Suppressor macrophage treated with lipopolysaccharide for 1 hour (primary cell): ENCODE data around the gene CDC42EP4.

Experiments used
- DNase-seq, 3 donors: peaks; one replicate each; pipeline ENCODE4 v3.0.0-alpha.2; 2020 to 2022

Gene CDC42EP4

GRCh38 chr17:73297934-73298861 lies 13.6 kb downstream of the CDC42EP4 start:
- DNase-seq = peak in 2 of 3 donors; percentile 55 to 65

- peak in 1 of 3 donors; percentile 44 for DNase-seq
Observed at GRCh38 chr17:73293480-73293911, 18.3 kb downstream of the CDC42EP4 start.

- no peak for DNase-seq
Observed at GRCh38 chr17:73293031-73293430, 18.8 kb downstream of the CDC42EP4 start.

GRCh38 chr17:73292031-73292531 lies 19.7 kb downstream of the CDC42EP4 start:
- peak; percentile 24 to 41 (median 32) for DNase-seq

DNA sequence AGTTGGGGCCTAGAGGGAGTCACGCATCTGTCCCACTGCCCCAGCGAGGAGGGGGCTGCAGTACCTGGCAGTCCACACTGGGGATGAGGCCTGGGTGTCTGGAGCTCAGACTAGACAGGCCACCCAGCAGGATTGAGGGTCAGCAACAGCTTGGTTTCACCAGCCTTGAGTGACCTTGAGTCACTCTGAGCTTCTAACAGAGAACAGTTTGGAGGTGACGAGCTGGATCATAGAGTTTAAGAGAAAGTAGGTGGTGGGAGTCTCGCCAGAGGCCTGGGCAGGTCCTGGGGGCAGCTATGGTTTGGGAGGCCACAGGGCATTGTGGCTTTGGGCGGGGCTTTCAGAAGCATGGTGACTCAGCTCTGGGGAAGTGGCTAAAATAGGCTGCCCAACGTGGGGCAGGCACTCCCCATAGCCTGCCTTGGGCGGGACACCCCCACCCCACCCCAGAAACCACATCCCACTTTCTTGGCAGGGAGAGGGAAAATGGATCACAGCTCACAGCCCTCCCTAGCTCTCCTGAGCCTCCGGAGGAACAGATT lies 20.5 kb downstream of the CDC42EP4 start:
- peak; percentile 91 to 93 (median 93) for DNase-seq

DNA sequence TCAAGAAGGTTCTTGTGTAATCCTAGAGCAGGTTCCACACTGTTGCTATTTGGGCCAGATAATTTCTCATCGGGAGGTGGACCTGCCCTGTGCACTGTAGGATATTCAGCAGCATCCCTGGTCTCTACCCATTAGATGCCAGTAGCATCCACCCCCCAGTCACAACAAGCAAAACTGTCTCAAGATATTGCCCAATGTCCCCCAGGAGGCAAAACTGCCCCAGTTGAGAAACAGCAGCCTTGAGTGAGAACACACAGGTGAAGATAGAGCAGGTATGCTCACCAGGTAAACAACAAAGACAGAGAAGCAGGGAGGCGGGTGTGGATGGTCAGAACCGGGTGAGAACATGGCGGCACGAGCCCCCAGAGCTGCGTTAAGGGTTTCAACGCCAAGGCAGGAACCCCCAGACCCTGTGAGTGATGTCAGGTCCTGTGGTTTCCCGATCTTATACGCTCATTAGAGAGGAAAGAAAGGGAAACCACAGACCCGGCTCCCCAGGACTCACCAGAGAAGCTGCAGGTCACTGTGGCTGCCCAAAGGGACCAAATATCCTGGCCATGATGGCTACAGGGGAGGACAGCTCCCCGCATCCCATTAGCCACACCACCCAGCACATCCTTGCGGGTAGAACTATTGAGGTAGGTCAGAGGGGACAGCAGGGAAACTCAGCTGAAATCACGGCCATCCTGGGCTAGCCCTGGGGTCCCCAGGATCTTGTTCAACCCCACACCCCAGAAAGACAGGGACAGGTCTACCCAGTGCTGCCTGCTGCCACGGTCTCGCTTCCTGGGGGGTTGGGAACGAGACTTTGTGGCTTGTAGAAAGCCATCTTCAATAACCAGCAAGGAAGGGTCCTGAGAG lies 21.2 kb downstream of the CDC42EP4 start:
- DNase-seq = peak; percentile 58 to 67 (median 66)

- no peak for DNase-seq
Observed at GRCh38 chr17:73289549-73290254, 22.1 kb downstream of the CDC42EP4 start.

GRCh38 chr17:73288534-73289302 lies 23.1 kb downstream of the CDC42EP4 start:
- DNase-seq = no peak

DNA sequence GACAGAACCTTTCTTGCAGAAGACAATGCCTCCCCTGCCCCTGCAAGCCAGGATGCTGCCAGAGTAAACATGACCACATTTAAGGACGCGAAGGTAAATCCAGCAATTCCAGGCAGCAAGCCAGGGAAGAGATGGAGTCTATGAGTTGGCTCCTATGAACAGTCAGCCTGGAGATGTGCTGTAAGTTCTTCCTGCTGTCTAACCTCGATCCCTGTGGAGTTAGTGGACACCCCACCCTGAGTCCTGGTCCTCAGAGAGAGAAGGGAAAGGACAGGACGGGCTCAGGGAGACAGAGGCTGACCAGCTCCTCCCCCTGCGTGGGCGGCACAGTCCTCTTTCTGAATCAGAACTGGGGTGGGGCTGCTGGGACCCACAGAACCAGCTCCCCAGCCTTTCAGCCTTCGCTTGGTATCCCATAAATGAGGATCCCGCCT lies 24.9 kb downstream of the CDC42EP4 start:
- peak in 2 of 3 donors; percentile 37 to 59 for DNase-seq

GRCh38 chr17:73285916-73286862 lies 25.6 kb downstream of the CDC42EP4 start:
- DNase-seq = no peak

DNA sequence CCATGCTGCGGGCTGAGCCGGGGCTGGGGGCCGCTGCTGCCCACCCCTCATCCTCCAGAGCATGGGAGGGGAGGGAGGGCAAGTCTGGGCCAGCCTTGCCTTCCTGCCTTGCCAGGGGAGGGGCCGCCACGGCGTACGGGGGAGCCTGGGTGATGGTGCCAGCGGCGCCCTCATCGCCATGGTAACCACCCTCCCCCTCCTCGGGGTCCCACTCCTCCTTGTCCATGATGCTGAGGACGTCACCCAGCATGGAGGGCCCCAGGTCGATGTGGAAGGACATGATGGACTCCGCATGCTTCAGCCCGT lies 26.2 kb downstream of the CDC42EP4 start:
- no peak for DNase-seq

DNA sequence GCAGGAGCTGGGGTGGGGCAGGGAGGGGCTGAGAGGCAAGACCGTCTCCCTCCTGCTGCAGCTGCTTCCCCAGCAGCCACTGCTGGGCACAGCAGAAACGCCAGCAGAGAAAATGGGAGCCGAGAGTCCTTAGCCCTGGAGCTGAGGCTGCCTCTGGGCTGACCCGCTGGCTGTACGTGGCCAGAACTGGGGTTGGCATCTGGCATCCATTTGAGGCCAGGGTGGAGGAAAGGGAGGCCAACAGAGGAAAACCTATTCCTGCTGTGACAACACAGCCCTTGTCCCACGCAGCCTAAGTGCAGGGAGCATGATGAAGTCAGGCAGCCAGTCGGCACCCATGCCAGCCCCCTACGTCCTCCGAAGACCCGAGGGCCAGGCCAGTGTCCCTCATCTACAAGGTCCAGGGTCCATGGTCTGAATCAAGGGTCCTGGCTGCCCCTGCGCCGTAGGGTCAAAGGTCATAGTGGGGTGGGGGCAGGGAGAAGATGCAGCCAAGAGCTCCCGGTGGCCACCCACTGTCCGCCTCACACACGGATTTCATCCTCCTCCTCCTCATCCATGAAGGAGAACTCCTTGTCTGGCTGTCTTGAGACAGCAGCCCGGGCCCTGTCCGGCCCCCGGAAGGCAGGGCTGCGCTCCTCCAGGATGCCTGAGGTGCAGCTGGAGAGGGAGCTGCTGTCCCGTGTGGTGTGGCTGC lies 26.7 kb downstream of the CDC42EP4 start:
- no peak for DNase-seq

DNA sequence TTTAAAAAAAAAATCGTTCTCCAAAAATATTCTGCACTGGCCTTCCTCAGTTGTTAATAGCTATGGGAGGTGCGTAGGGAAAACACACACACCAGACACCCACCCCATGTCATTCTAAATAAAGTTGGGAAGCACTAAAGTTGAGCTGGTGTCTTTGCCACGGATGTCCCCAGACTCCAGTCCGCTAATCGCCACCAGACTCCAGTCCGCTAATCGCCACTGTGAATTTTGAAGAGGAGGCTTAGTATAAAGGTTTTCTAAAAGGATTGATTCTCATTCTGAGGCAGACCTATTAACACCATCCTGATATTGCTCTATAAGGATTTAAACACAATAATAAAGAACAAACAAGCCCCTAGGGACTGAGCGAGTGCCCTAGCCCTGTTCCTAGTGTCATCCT lies 27.4 kb downstream of the CDC42EP4 start:
- no peak for DNase-seq

- DNase-seq = no peak
Observed at GRCh38 chr17:73283841-73284282, 27.9 kb downstream of the CDC42EP4 start.

GRCh38 chr17:73283250-73283649 lies 28.6 kb downstream of the CDC42EP4 start:
- DNase-seq = no peak

DNA sequence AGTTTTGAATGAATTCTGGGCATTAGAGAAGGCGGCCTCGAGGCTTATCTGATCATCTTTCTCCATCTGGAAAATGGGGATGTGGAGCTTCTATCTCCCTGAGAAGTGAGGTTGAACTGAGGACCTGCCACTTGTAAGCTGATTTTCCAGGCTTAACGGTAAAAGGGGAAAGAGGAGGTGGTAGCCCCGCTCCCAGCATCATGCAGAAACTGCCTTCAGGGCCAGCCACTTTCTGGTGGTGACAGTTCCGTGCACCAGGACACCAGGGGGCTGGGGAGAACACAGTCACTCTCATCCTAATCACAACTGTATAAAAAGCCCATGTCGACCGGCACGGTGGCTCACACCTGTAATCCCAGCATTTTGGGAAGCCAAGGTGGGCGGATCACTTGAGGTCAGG lies 29.2 kb downstream of the CDC42EP4 start:
- no peak for DNase-seq

DNA sequence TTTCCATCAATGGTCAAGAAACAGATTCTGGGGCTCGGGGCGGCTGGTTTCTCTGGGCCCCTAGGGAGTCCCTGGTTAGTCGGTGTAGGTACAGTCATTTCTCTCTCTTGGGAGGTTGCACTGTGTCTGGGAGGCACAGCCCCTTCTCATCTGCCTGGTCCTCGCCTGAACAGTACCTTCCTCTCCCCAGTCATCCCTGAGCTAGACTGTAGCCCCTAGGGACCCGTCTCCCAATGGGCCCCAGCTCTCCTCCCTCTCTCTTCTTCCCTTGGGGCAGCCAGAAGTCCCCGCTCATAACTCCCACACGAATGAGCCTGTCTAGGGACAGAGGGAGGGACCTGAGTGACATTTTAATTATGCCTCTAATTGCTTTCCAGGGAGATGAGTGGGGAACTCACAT lies 29.9 kb downstream of the CDC42EP4 start:
- no peak for DNase-seq

DNA sequence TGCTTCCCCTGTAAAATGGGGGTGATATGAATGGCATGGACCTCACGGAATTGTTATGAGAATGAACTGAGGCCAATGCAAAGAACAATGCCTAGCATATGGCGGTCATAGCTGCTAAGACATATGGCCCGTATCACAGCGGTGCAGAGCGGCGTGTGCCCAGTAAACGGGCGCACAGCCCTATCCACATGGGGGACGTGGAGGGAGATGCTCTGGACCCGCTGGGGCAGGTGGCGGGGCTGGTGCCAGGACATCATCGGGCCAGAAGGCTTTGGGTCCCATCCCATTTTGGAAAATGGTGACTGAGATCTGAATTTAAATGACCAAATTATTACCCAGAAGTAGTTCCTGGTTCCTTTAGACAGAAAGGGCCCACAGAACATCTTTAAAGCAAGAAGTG lies 31.6 kb downstream of the CDC42EP4 start:
- DNase-seq = no peak

GRCh38 chr17:73279704-73280103 lies 32.1 kb downstream of the CDC42EP4 start:
- no peak for DNase-seq
